ENCODE measurements around the gene QRFP. TPM values are rescaled to one million over a fixed set of nuclear protein-coding genes. Genes with fewer than 3 reads are reported as not detected.

The QRFP gene
- total and polyA plus RNA-seq, 9 donors = 0.27 to 0.66 (median 0.47) TPM; not detected in 1

GRCh38 chr9:130933114-130934046 lies 36.8 kb upstream of the QRFP start:
- H3K4me1 ChIP-seq (ENCODE audit: control insufficient read depth, insufficient read depth, low read length) = peaks cover 32% of the 10 kb centered on the region
- 19% methylated on average over 14 of the region's 26 CpGs for WGBS (ENCODE audit: insufficient coverage)
- H3K4me3 ChIP-seq (ENCODE audit: low read length) = no peak overlapping the region
- no peaks in the 10 kb centered on the region for H3K36me3 ChIP-seq (ENCODE audit: control insufficient read depth, insufficient read depth, low read length)
- no peak overlapping the region for H3K27ac ChIP-seq (ENCODE audit: low read length)
- H3K27me3 ChIP-seq (ENCODE audit: control insufficient read depth, insufficient read depth, low read length) = peaks cover 69% of the 10 kb centered on the region
- H3K9me3 ChIP-seq (replicated peaks; ENCODE audit: control insufficient read depth, low read depth, low read length) = no peaks in the 10 kb centered on the region
- DNase-seq = no peak

DNA sequence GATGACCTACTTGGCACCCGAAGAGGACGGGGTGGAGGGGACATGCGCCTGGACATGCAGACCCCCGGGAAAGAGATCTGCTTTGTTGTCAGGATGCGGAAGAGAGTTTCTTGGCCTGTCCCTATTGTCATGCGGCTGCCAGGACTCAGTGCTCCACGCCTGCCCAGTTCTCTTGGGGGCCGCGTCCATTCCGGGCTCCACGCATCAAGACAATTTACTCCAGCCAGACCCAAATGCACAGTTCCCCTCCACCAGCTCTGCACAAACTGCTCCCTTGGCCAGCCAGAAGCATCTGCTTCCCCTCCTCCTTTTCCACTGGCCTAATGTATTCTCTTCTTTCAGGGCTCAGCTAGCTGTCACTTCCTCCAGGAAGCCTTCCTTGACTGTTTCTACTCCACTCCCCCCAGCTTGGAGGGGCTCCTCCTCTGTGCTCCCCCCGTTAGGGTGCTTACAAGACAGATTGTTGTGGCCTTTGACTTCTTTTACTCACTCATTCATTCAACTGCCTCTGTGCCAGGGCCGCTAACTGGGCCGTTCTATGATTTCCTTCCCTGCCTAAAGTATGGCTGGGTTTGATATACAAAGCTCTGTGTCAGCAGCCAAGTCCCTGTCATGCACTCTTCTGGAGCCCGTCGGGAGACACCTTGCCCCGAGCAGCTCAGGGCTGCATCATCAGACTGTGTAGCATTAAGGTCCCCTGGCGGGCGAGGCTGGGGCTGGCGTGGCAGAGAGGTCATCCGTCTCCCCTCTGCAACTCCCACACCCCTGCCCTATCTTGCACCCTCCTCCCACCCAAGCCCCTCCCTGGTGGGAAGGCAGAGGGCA lies 35.9 kb upstream of the QRFP start:
- Histone ChIP-seq H3K4me1 (ENCODE audit: control insufficient read depth, insufficient read depth, low read length) (peaks cover 27% of the 10 kb centered on the region), H3K4me3 (ENCODE audit: low read length) (no peak overlapping the region), H3K36me3 (ENCODE audit: control insufficient read depth, insufficient read depth, low read length) (no peaks in the 10 kb centered on the region), H3K27ac (ENCODE audit: low read length) (peak overlapping the region; percentile 23), H3K27me3 (ENCODE audit: control insufficient read depth, insufficient read depth, low read length) (peaks cover 60% of the 10 kb centered on the region), H3K9me3 (replicated peaks; ENCODE audit: control insufficient read depth, low read depth, low read length) (no peaks in the 10 kb centered on the region)
- WGBS (ENCODE audit: insufficient coverage) = 22% methylated on average over 16 of the region's 21 CpGs
- no peak for DNase-seq

- DNase-seq = peak; percentile 82
- H3K27ac ChIP-seq (ENCODE audit: low read length) = peak overlapping the region; percentile 23
These were observed 35.1 kb upstream of the QRFP start for GRCh38 chr9:130931508-130932254.

GRCh38 chr9:130930804-130931349 lies 34.3 kb upstream of the QRFP start:
- Histone ChIP-seq H3K4me3 (ENCODE audit: low read length) (no peak overlapping the region), H3K4me1 (ENCODE audit: control insufficient read depth, insufficient read depth, low read length) (peaks cover 18% of the 10 kb centered on the region), H3K36me3 (ENCODE audit: control insufficient read depth, insufficient read depth, low read length) (no peaks in the 10 kb centered on the region), H3K27me3 (ENCODE audit: control insufficient read depth, insufficient read depth, low read length) (peaks cover 46% of the 10 kb centered on the region), H3K27ac (ENCODE audit: low read length) (no peak overlapping the region), H3K9me3 (replicated peaks; ENCODE audit: control insufficient read depth, low read depth, low read length) (no peaks in the 10 kb centered on the region)
- no peak for DNase-seq
- 95% methylated on average over 7 of the region's 15 CpGs for WGBS (ENCODE audit: insufficient coverage)

More at GRCh38 chr9:130931508-130932254, 35.1 kb upstream of the QRFP start:
- Histone ChIP-seq H3K9me3 (replicated peaks; ENCODE audit: control insufficient read depth, low read depth, low read length) (no peaks in the 10 kb centered on the region), H3K4me1 (ENCODE audit: control insufficient read depth, insufficient read depth, low read length) (peaks cover 26% of the 10 kb centered on the region), H3K4me3 (ENCODE audit: low read length) (no peak overlapping the region), H3K27me3 (ENCODE audit: control insufficient read depth, insufficient read depth, low read length) (peaks cover 52% of the 10 kb centered on the region), H3K36me3 (ENCODE audit: control insufficient read depth, insufficient read depth, low read length) (no peaks in the 10 kb centered on the region)
- WGBS (ENCODE audit: insufficient coverage) = 64% methylated on average over 13 of the region's 20 CpGs

DNA sequence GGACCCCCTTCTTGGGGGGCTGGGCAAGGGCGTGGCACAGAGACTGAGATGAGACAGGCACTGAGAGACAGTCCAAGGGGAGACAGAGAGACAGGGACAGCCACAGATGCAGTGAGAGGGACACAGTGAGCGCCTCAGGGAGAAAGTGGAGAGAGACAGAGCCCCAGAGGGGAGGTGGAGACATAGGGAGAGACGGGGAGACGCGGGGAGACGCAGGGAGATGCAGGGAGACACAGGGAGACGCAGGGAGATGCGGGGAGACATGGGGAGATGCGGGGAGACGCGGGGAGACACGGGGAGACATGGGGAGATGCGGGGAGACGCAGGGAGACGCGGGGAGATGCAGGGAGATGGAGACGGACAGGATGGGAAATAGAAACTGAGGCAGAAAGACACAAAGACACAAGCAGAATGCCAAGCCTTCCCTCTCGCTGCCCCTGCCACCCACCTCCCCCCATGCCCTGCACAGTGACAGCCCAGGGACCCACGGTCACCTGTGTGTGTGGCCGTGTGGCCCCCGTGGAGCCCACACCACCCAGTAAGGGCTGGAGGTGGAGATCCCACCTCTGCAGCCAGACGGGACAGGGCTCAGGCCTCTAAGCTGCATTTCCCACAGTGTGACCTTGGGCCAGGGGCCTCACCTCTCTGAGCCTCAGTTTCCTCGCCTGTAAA lies 33.7 kb upstream of the QRFP start:
- Histone ChIP-seq H3K4me3 (ENCODE audit: low read length) (no peak overlapping the region), H3K27me3 (ENCODE audit: control insufficient read depth, insufficient read depth, low read length) (peaks cover 43% of the 10 kb centered on the region), H3K4me1 (ENCODE audit: control insufficient read depth, insufficient read depth, low read length) (peaks cover 14% of the 10 kb centered on the region), H3K36me3 (ENCODE audit: control insufficient read depth, insufficient read depth, low read length) (no peaks in the 10 kb centered on the region), H3K27ac (ENCODE audit: low read length) (no peak overlapping the region), H3K9me3 (replicated peaks; ENCODE audit: control insufficient read depth, low read depth, low read length) (no peaks in the 10 kb centered on the region)
- no peak for DNase-seq
- 88% methylated on average over 16 of the region's 23 CpGs for WGBS (ENCODE audit: insufficient coverage)

DNA sequence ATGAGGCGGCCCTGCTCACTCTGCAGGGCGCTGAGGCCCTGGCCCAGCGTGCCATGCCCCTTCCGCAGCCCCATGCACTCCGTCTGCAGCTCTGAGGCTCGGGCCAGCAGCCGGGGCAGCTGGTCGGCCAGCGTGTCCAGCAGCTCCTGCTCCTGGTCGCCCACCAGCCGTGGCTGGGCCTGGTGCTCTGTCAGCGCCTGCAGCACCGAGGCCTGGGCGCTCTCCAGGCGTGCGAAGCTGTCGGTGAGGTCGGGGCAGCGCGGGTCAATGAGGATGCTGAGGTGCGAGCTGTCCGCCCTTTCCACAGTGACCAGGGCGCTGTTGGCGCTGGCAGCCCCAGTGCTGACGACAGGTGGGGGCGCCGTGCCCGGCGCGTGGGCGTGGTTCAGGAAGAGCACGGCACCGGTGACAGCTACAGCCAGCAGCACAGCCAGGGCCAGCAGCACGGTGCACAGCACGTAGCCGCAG lies 33.0 kb upstream of the QRFP start:
- H3K27ac ChIP-seq (ENCODE audit: low read length) = no peak overlapping the region
- no peak for DNase-seq
- H3K4me3 ChIP-seq (ENCODE audit: low read length) = no peak overlapping the region
- H3K4me1 ChIP-seq (ENCODE audit: control insufficient read depth, insufficient read depth, low read length) = peaks cover 14% of the 10 kb centered on the region
- no peaks in the 10 kb centered on the region for H3K36me3 ChIP-seq (ENCODE audit: control insufficient read depth, insufficient read depth, low read length)
- H3K27me3 ChIP-seq (ENCODE audit: control insufficient read depth, insufficient read depth, low read length) = peaks cover 40% of the 10 kb centered on the region
- no peaks in the 10 kb centered on the region for H3K9me3 ChIP-seq (replicated peaks; ENCODE audit: control insufficient read depth, low read depth, low read length)
- 82% methylated on average over 36 of the region's 36 CpGs for WGBS (ENCODE audit: insufficient coverage)

GRCh38 chr9:130927995-130928900 lies 31.6 kb upstream of the QRFP start:
- DNase-seq = no peak
- H3K4me1 ChIP-seq (ENCODE audit: control insufficient read depth, insufficient read depth, low read length) = peaks cover 14% of the 10 kb centered on the region
- 36% methylated on average over 5 of the region's 14 CpGs for WGBS (ENCODE audit: insufficient coverage)

DNA sequence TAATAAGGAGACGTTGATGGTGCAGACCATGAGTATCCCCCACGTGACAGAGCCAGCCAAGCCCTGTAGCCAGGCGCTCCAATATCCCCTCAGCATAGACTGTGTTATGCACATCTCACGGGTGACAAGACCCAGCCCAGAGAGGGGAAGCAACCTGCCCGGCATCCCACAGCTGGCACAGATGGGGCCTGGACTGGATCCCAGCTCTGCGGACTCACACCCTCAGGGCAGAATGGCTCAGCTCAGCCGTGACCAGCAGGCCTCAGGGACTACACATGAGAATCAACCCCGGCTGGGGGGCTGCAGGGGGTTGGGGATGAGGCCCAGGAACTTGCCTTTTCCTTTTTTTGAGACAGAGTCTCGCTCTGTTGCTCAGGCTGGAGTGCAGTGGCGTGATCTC lies 30.7 kb upstream of the QRFP start:
- 77% methylated on average over 7 of the region's 10 CpGs for WGBS (ENCODE audit: insufficient coverage)
- no peak for DNase-seq
- Histone ChIP-seq H3K4me3 (ENCODE audit: low read length) (no peak overlapping the region), H3K36me3 (ENCODE audit: control insufficient read depth, insufficient read depth, low read length) (no peaks in the 10 kb centered on the region), H3K27me3 (ENCODE audit: control insufficient read depth, insufficient read depth, low read length) (peaks cover 34% of the 10 kb centered on the region), H3K9me3 (replicated peaks; ENCODE audit: control insufficient read depth, low read depth, low read length) (no peaks in the 10 kb centered on the region), H3K27ac (ENCODE audit: low read length) (no peak overlapping the region), H3K4me1 (ENCODE audit: control insufficient read depth, insufficient read depth, low read length) (peaks cover 6% of the 10 kb centered on the region)

More at GRCh38 chr9:130927995-130928900, 31.6 kb upstream of the QRFP start:
- Histone ChIP-seq H3K27me3 (ENCODE audit: control insufficient read depth, insufficient read depth, low read length) (peaks cover 35% of the 10 kb centered on the region), H3K4me3 (ENCODE audit: low read length) (no peak overlapping the region), H3K27ac (ENCODE audit: low read length) (no peak overlapping the region), H3K9me3 (replicated peaks; ENCODE audit: control insufficient read depth, low read depth, low read length) (no peaks in the 10 kb centered on the region), H3K36me3 (ENCODE audit: control insufficient read depth, insufficient read depth, low read length) (no peaks in the 10 kb centered on the region)
